Activated naive CD8-positive, alpha-beta T cell (primary cell): Measurements from ENCODE around the gene KLHDC10.
"Not testable (repeated sequence)": the region's sequence is repeated elsewhere in the genome, so short reads cannot be mapped to it uniquely, and the experiment has no call there.

Experiments
- H3K27ac Mint-ChIP-seq: one replicate; pipeline ENCODE4 v1.8.0; 2021; ENCODE audit warnings: mixed read lengths
- H3K27me3 Mint-ChIP-seq: one replicate; pipeline ENCODE4 v1.8.0; 2021; ENCODE audit warnings: mixed read lengths
- H3K36me3 Mint-ChIP-seq: one replicate; pipeline ENCODE4 v1.8.0; 2021; ENCODE audit warnings: mixed read lengths
- H3K4me1 Mint-ChIP-seq: one replicate; pipeline ENCODE4 v1.8.0; 2021; ENCODE audit warnings: low read depth, mixed read lengths
- H3K4me3 Mint-ChIP-seq: one replicate; pipeline ENCODE4 v1.8.0; 2021; ENCODE audit warnings: mild to moderate bottlenecking, mixed read lengths
- H3K9me3 Mint-ChIP-seq: one replicate; pipeline ENCODE4 v1.8.0; 2021; ENCODE audit warnings: low read depth, mixed read lengths

KLHDC10 gene, protein sequence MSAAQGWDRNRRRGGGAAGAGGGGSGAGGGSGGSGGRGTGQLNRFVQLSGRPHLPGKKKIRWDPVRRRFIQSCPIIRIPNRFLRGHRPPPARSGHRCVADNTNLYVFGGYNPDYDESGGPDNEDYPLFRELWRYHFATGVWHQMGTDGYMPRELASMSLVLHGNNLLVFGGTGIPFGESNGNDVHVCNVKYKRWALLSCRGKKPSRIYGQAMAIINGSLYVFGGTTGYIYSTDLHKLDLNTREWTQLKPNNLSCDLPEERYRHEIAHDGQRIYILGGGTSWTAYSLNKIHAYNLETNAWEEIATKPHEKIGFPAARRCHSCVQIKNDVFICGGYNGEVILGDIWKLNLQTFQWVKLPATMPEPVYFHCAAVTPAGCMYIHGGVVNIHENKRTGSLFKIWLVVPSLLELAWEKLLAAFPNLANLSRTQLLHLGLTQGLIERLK

DNA sequence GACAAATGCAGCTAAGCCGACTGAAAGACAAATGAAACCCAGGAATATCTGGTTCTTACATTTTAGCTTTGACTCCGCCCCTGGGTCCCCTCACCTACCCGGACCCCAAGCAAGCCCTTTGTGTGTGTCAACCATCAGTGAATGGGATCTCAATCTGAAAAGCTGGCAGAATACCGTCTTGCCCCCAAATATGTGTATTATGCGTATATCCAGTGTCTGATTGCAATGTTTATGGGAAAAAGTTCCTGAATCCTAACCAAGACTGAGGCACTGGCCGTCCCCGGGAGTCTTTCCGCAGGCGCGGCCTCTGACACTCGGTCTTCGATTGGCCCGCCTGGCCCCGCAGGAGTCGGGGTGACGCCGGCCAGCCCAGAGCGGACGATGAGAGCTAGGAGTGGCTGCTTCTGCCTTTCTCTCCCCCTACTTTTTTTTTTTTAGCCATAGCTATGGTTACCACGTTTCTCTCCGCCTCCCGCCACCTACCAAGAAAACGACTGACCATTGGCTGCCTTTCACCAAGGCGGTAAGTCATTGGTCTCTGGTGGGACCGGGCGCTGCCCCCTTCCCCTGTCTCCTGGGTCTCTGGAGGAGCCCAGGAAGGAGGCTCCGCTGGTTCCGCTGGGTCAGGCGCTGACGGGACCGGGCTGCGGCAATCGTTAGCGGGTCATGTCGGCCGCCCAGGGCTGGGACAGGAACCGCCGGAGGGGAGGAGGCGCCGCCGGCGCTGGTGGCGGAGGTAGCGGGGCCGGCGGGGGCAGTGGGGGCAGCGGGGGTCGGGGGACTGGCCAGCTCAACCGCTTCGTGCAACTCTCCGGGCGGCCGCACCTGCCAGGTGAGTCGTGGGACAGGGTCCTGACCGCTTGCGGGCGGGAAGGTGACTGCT lies at the start of gene KLHDC10:
TSS of gene KLHDC10 (plus strand) at position 557 of the 883 bp plus-strand sequence. CDS start at position 667, 110 bp downstream.
- H3K36me3 Mint-ChIP-seq = peaks cover 7% of the 10 kb centered on the region
- H3K9me3 Mint-ChIP-seq = no peaks in the 10 kb centered on the region
- H3K4me1 Mint-ChIP-seq = peaks cover 37% of the 10 kb centered on the region
- H3K4me3 Mint-ChIP-seq = peak within 1 kb of the TSS; percentile 97
- H3K27me3 Mint-ChIP-seq = no peaks in the 10 kb centered on the region
- H3K27ac Mint-ChIP-seq = peak within 1 kb of the TSS; percentile 88

DNA sequence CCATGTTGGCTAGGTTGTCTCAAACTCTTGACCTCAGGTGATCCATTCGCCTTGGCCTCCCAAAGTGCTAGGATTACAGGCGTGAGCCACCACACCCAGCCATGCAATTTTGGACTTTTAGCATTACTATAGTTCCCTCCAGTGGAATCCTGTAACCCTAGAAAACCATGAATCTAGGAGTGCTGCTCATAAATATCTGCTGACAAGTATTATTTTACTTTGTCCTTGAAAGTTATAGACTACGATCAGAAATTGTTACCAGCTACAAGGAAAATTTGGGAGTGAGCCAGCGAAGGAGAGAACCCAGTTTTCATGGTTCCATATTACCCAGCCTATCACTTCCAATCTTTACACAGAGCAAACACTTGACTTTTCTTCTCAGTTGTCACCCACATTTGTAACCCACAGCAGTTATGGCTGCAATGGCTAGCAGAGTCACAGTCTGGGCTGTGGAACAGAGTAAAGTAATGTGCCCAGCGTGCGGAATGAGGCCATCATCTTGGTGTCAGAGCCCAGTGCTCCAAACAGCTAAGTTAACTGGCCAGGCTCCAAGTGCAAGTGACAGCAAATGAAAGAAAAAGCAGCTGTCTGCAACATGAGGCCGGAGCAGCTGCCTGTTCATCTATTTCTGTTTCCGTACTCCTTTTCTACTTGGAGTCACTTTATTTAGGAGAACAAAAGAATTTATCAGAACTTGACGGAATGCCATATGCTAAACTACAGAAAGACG lies 49.1 kb upstream of the KLHDC10 start:
- H3K36me3 Mint-ChIP-seq = peaks cover 4% of the 10 kb centered on the region
- H3K27ac Mint-ChIP-seq = no peak overlapping the region
- no peaks in the 10 kb centered on the region for H3K4me1 Mint-ChIP-seq
- H3K4me3 Mint-ChIP-seq = no peak overlapping the region
- no peaks in the 10 kb centered on the region for H3K27me3 Mint-ChIP-seq
- no peaks in the 10 kb centered on the region for H3K9me3 Mint-ChIP-seq

DNA sequence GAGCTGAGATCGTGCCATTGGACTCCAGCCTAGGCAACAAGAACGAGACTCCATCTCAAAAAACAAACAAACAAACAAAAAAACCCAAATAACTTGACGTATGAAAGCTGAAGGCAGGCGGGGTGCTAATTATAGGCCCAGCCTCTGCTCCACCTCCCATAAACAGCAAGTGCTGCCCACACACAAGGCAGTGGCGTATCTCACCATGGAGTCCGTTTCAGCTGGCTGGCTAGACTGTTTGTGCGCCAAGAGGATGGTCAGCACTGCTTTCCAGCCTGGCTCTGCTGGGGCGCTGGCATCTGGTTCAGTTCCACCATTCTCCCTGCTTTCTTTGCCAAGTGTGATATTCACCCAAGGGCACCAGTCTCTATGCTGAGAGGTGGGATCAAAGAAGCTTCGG lies 48.2 kb upstream of the KLHDC10 start:
- H3K4me3 Mint-ChIP-seq = no peak overlapping the region
- no peaks in the 10 kb centered on the region for H3K9me3 Mint-ChIP-seq
- no peaks in the 10 kb centered on the region for H3K4me1 Mint-ChIP-seq
- no peak overlapping the region for H3K27ac Mint-ChIP-seq
- H3K36me3 Mint-ChIP-seq = peaks cover 5% of the 10 kb centered on the region
- H3K27me3 Mint-ChIP-seq = no peaks in the 10 kb centered on the region

DNA sequence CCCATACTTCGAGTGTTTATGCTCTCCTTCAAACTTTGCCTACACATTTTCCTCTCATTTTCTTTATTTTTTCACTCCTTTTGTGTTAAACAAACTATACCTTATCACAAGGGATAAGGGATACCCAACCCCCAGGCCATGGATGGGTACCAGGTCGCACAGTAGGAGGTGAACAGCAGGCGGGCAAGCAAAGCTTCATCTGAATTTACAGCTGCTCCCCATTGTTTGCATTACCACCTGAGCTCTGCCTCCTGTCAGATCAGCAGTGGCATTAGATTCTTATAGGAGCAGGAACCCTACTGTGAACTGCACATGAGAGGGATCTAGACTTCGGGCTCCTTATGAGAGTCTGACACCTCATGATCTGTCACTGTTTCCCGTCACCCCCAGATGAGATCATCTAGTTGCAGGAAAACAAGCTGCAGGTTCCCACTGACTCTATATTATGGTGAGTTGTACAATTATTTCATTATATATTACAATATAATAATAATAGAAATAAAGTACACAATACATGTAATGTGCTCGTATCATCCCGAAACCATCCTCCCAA lies 47.6 kb upstream of the KLHDC10 start:
- peaks cover 7% of the 10 kb centered on the region for H3K36me3 Mint-ChIP-seq
- no peaks in the 10 kb centered on the region for H3K9me3 Mint-ChIP-seq
- H3K4me1 Mint-ChIP-seq = no peaks in the 10 kb centered on the region
- no peaks in the 10 kb centered on the region for H3K27me3 Mint-ChIP-seq
- H3K27ac Mint-ChIP-seq = no peak overlapping the region
- no peak overlapping the region for H3K4me3 Mint-ChIP-seq

DNA sequence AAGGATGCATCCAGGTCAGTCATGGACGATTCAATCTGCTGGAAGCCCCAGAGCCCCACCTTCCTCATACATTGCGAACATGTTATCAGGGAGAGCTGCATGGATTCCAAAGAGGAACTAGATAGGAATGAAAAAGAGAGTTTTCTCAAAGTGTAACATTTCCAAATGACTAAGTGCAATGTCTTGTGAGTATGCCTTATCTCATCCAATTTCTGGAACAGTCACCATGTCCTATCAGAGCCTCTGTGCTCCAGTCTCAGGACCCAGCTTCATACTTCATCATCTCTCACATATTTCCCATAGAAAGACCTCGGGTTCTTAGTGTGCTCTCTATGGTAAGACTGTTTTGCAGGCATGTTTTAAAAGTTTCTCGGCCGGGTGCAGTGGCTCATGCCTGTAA lies 45.9 kb upstream of the KLHDC10 start:
- H3K36me3 Mint-ChIP-seq = peaks cover 7% of the 10 kb centered on the region
- H3K27ac Mint-ChIP-seq = no peak overlapping the region
- H3K9me3 Mint-ChIP-seq = no peaks in the 10 kb centered on the region

DNA sequence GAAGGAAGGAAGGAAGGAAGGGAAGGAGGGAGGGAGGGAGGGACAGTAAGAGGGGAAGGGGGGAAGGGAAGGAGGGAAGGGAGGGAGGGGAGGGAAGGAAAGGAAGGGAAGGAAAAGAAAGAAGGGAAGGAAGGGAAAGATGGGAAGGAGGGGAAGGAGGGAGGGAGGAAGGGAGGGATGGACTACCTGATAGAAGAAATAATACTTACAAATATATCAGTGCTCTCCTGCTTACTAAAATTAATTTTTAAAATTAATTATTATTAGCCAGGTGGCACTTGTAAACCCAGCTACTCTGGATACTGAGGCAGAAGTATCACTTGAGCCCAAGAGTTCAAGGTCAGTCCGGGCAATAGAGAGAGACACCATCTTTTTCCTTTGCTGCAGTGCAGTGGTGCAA lies 37.6 kb upstream of the KLHDC10 start:
- H3K27ac Mint-ChIP-seq = no peak overlapping the region

More for the DNA sequence above, 45.9 kb upstream of the KLHDC10 start:
- Mint-ChIP-seq H3K4me3 (no peak overlapping the region), H3K4me1 (no peaks in the 10 kb centered on the region), H3K27me3 (no peaks in the 10 kb centered on the region)

DNA sequence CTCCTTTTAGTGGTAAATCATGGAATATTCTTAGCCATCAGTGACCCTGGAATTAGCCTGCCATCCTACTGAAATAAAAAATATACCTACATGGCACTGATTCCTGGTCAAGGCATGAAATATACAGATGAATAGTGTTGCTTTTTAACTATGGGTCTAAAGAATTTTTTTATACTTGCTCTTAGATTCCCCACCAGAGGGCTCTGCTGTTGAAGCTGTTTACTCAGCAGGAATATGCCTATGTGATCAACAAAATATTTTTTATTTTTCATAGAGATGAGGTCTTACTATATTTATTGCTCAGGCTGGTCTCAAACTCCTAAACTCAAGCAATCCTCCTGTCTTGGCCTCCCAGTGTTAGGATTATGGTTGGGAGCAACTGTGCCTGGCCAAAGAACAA lies 32.6 kb upstream of the KLHDC10 start:
- Mint-ChIP-seq H3K4me1 (no peaks in the 10 kb centered on the region), H3K27ac (no peak overlapping the region), H3K36me3 (peaks cover 11% of the 10 kb centered on the region), H3K27me3 (no peaks in the 10 kb centered on the region), H3K9me3 (no peaks in the 10 kb centered on the region), H3K4me3 (no peak overlapping the region)

More for the DNA sequence above, 37.6 kb upstream of the KLHDC10 start:
- H3K4me1 Mint-ChIP-seq = no peaks in the 10 kb centered on the region
- H3K9me3 Mint-ChIP-seq = no peaks in the 10 kb centered on the region
- H3K36me3 Mint-ChIP-seq = peaks cover 9% of the 10 kb centered on the region
- no peak overlapping the region for H3K4me3 Mint-ChIP-seq
- no peaks in the 10 kb centered on the region for H3K27me3 Mint-ChIP-seq

DNA sequence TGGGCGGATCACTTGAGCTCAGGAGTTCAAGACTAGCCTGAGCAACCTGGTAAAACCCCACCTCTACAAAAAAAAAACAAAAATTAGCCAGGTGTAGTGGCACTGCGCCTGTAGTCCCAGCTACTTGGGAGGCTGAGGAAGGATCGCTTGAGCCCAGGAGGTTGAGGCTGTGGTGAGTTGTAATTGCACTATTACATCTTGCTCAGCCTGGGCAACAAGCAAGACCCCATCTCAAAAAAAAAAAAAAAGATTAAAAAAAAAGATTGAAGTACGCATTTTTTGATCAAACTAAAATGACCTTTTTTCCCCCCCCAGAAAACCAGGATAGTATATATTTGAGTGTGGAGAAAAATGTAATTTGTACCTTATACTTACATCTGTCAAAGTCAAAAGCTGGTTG lies 29.8 kb upstream of the KLHDC10 start:
- Mint-ChIP-seq H3K4me1 (peaks cover 2% of the 10 kb centered on the region), H3K27me3 (no peaks in the 10 kb centered on the region), H3K9me3 (no peaks in the 10 kb centered on the region), H3K36me3 (peaks cover 12% of the 10 kb centered on the region), H3K27ac (no peak overlapping the region), H3K4me3 (no peak overlapping the region)

DNA sequence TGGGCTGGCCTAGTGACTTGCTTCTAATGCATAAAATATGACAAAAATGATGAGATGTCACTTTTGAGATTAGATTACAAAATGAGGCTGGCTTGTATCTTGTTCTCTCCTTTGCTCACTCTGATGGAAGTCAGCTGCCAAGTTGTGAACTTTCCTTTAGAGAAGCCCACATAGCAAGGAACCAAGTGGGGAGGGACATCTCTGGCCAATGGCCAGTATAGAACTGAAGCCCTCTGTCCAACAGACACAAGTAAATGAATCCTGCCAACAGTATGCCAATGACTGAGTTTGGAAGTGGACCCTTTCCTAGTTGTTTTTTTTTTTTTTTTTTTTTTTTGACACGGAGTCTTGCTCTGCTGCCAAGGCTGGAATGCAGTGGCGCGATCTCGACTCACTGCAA lies 22.5 kb upstream of the KLHDC10 start:
- H3K9me3 Mint-ChIP-seq = no peaks in the 10 kb centered on the region
- H3K27ac Mint-ChIP-seq = no peak overlapping the region

DNA sequence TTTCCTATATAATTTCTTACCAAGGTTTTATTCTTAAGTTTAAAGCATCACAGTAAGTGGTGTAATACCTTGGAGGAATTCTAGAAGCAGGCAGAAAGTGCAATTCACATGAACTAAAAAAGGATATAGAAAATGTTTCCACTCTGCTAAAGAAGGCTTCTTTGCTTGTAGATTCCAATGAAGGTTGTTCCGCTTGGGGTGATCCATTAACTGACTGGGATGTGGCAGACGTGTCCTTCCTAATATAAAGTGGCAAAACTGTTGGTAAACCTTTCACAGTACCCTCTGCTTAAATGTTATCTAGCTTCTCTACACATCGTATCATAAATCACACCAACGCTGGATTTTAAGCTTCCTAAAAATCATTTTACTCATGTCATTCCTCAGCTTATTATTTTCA lies 21.4 kb upstream of the KLHDC10 start:
- Mint-ChIP-seq H3K9me3 (no peaks in the 10 kb centered on the region), H3K4me1 (peaks cover 13% of the 10 kb centered on the region), H3K36me3 (peaks cover 3% of the 10 kb centered on the region), H3K4me3 (peak overlapping the region; percentile 48), H3K27me3 (no peaks in the 10 kb centered on the region), H3K27ac (no peak overlapping the region)

More for the DNA sequence above, 22.5 kb upstream of the KLHDC10 start:
- H3K4me1 Mint-ChIP-seq = peaks cover 13% of the 10 kb centered on the region
- H3K27me3 Mint-ChIP-seq = no peaks in the 10 kb centered on the region
- H3K36me3 Mint-ChIP-seq = peaks cover 3% of the 10 kb centered on the region
- no peak overlapping the region for H3K4me3 Mint-ChIP-seq

DNA sequence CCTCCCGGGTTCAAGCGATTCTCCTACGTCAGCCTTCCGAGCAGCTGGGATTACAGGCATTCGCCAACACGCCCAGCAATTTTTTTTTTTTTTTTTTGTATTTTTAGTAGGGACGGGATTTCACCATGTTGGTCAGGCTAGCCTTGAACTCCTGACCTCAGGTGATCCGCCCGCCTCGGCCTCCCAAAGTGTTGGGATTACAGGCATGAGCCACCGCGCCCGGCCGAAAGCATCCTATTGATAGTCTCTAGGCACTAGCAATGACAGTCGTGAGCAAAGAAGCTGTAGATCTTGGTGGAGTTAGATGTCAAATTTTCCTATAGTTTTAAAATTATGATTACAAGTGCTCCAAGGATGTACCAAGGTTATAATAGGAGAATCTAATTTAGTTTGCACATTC lies 18.1 kb upstream of the KLHDC10 start:
- Mint-ChIP-seq H3K4me1 (peaks cover 10% of the 10 kb centered on the region), H3K4me3 (peak overlapping the region; percentile 13)
- H3K27ac Mint-ChIP-seq, H3K27me3 Mint-ChIP-seq, H3K36me3 Mint-ChIP-seq, H3K9me3 Mint-ChIP-seq: not testable (repeated sequence)

DNA sequence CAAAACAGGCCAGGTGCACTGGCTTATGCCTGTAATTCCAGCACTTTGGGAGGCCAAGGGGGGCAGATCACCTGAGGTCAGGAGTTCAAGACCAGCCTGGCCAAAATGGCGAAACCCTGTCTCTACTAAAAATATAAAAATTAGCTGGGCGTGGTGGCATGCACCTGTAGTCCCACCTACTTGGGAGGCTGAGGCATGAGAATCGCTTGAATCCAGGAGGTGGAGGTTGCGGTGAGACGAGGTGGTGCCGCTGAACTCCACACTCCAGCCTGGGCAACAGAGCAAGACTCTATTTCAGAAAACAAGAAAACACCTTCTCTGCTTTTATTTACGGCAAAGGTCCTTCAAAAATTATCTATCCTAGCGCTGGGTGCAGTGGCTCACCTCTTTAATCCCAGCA lies 15.1 kb upstream of the KLHDC10 start:
- H3K4me1 Mint-ChIP-seq, H3K36me3 Mint-ChIP-seq, H3K27ac Mint-ChIP-seq, H3K27me3 Mint-ChIP-seq, H3K9me3 Mint-ChIP-seq, H3K4me3 Mint-ChIP-seq: not testable (repeated sequence)

DNA sequence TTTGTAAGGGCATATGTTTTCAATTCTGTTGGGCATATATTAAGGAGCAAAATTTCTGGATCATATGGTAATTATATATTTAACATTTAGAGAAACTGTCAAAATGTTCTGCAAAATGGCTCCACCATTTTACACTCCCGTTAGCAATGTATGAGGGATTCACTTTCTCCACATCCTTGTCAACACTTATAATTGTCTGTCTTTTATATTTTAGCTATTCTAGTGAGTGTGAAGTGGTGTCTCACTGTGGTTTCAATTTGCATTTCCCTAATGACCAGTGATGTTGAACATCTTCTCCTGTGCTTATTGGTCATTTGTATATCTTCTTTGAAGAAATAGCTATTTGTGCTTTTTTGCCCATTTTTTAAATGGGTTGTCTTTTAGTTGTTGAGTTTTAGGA lies 8.1 kb upstream of the KLHDC10 start:
- Mint-ChIP-seq H3K4me1 (peaks cover 2% of the 10 kb centered on the region), H3K9me3 (no peaks in the 10 kb centered on the region), H3K4me3 (no peak overlapping the region), H3K27me3 (peaks cover 5% of the 10 kb centered on the region), H3K27ac (no peak overlapping the region), H3K36me3 (no peaks in the 10 kb centered on the region)

DNA sequence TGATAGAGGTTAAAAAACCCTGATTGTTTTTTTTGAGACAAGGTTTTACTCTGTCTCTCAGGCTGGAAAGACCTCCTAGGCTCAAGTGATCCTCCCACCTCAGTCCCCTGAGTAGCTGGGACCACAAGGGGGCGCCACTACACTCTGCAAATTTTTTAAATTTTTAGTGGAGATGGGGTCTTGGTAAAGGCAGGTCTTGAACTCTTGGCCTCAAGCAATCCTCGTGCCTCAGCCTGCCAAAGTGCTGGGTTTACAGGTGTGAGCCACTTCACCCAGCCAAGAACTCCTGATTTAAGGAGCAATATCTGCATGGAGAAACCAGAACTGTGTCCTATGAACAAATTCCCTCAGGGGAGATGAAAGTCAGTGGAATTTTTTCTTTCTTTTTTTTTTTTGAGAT lies 7.3 kb upstream of the KLHDC10 start:
- no peaks in the 10 kb centered on the region for H3K9me3 Mint-ChIP-seq

DNA sequence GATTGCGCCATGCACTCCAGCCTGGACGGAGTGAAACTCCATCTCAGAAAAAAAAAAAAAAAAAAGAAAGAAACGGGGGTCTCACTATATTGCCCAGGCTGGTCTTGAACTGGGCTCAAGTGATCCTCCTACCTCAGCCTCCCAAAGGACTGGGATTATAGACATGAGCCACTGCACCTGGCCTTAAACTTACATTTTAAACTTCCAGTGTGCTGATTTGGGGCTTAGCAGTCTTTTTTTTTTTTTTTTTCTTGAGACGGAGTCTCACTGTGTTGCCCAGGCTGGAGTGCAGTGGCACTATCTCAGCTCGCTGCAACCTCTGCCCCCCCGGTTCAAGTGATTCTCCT lies 5.8 kb upstream of the KLHDC10 start:
- not testable (repeated sequence) for H3K4me1 Mint-ChIP-seq, H3K4me3 Mint-ChIP-seq, H3K9me3 Mint-ChIP-seq, H3K27ac Mint-ChIP-seq, H3K36me3 Mint-ChIP-seq, H3K27me3 Mint-ChIP-seq

More for the DNA sequence above, 7.3 kb upstream of the KLHDC10 start:
- H3K36me3 Mint-ChIP-seq = no peaks in the 10 kb centered on the region
- peaks cover 2% of the 10 kb centered on the region for H3K4me1 Mint-ChIP-seq
- no peak overlapping the region for H3K4me3 Mint-ChIP-seq
- H3K27ac Mint-ChIP-seq = no peak overlapping the region
- peaks cover 5% of the 10 kb centered on the region for H3K27me3 Mint-ChIP-seq
